Mucosa of rectum (tissue), 2 donors: ENCODE results near the gene SCT.

Experiments used
- H3K27ac ChIP-seq, 2 donors: one replicate each; pipeline ENCODE4 v1.7.0; 2013; ENCODE audit warnings: inconsistent platforms in 2 of 2, low read depth in 2 of 2, low read length in 2 of 2
- H3K27me3 ChIP-seq, 2 donors: one replicate each; pipeline ENCODE4 v1.7.0; 2013; ENCODE audit warnings: low read length in 2 of 2; ENCODE audit not compliant: control insufficient read depth in 2 of 2, insufficient read depth in 2 of 2
- H3K36me3 ChIP-seq, 2 donors: one replicate each; pipeline ENCODE4 v1.7.0; 2013; ENCODE audit warnings: low read length in 2 of 2; ENCODE audit not compliant: control insufficient read depth in 2 of 2, insufficient read depth in 2 of 2
- H3K4me1 ChIP-seq, 2 donors: one replicate each; pipeline ENCODE4 v1.7.0; 2013; ENCODE audit warnings: low read length in 2 of 2, mild to moderate bottlenecking in 1 of 2; ENCODE audit not compliant: control insufficient read depth in 2 of 2, insufficient read depth in 2 of 2
- H3K4me3 ChIP-seq, 2 donors: one replicate each; pipeline ENCODE4 v1.7.0; 2013; ENCODE audit warnings: low read length in 2 of 2
- H3K9ac ChIP-seq, 2 donors: one replicate each; pipeline ENCODE4 v1.7.0; 2013; ENCODE audit warnings: low read length in 2 of 2, low read depth in 1 of 2, mild to moderate bottlenecking in 1 of 2
- H3K9me3 ChIP-seq, 2 donors: one replicate each; pipeline ENCODE4 v1.7.0; 2013; ENCODE audit warnings: low read length in 2 of 2; ENCODE audit not compliant: control insufficient read depth in 2 of 2
- donor health status: healthy.
- donor health status: Normal muscosa, but diverticular disease.

Gene SCT

GRCh38 chr11:598005-598680, 28.8 kb downstream of the SCT start:
- H3K9ac ChIP-seq = no peak overlapping the region
- no peaks in the 10 kb centered on the region for H3K27me3 ChIP-seq
- H3K9me3 ChIP-seq = no peaks in the 10 kb centered on the region
- H3K4me1 ChIP-seq = no peaks in the 10 kb centered on the region
- no peak overlapping the region for H3K27ac ChIP-seq
- H3K4me3 ChIP-seq = no peak overlapping the region
- H3K36me3 ChIP-seq = peaks cover 52 to 75% of the 10 kb centered on the region in 2 donors

DNA sequence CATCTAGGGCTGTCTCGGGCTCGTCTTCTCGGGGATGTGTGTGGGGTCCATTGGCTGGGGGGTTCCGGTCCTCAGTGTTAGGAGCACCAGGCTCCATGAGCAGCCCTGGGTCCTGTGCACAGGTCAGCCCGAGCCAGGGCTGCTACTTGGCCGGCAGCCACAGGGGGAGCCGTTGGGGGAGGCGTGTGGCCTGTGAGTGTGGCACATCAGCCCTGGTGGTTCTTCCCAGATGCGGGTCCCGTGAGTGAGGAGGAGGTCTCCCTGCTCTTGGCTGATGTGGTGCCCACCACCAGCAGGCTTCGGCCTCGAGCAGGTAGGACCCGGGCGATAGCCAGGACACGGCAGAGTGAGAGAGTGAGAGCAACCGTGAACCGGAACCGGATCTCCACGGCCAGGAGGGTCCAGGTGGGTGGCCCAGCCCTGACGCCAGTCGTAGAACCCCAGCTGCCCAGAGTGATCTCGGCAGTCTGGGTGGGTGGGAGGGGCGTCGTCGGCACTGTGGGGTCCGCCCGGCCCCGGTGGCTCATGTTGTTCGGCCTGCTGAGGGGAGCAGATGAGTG, 29.7 kb downstream of the SCT start:
- no peaks in the 10 kb centered on the region for H3K4me1 ChIP-seq
- H3K27ac ChIP-seq = no peak overlapping the region
- H3K4me3 ChIP-seq = no peak overlapping the region
- peaks cover 60 to 81% of the 10 kb centered on the region in 2 donors for H3K36me3 ChIP-seq
- H3K9me3 ChIP-seq = no peaks in the 10 kb centered on the region
- H3K27me3 ChIP-seq = no peaks in the 10 kb centered on the region
- H3K9ac ChIP-seq = no peak overlapping the region

DNA sequence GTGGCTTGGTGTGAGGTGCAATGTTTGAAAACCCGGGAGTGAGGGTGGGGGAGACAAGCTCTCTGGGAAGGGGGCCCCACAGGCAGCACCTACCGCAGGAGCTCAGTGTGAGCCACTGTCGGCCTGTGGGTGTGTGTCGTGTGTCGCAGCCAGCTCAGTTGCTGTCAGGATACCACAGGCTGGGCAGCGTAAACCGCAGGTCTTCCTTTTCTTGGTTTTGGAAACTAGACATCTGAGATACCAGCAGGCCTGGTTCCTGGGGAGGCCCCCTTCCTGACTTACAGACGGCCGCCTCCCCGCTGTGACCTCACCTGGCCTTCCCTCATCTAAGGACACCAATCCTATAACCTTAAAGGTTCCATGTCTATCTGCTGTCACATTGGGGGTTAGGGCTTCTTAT, 30.6 kb downstream of the SCT start:
- Histone ChIP-seq H3K4me3 (no peak overlapping the region), H3K27me3 (no peaks in the 10 kb centered on the region), H3K9me3 (no peaks in the 10 kb centered on the region), H3K9ac (no peak overlapping the region), H3K4me1 (no peaks in the 10 kb centered on the region), H3K36me3 (peaks cover 55 to 77% of the 10 kb centered on the region in 2 donors), H3K27ac (no peak overlapping the region)

DNA sequence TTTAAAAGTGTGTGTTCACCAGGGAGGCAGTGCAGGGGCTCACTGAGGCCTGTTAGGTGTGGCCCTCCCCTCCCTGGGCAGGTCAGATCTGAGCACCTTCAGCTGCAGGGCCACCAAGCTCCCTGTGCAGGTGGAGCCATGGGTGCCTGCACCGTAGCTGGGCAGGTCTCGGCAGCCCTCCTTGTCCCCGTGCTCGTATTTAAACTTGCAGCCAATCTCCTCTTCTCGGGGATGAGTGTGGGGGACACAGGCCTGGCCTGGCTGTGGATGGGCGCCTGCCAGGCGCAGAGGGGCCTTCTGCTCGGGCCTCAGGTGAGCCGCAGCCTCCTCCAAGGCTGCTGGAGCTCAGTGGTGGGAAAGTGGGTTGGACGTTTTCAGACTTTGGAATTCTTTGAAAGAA, 31.6 kb downstream of the SCT start:
- no peak overlapping the region for H3K9ac ChIP-seq
- H3K27ac ChIP-seq = no peak overlapping the region
- peaks cover 55 to 78% of the 10 kb centered on the region in 2 donors for H3K36me3 ChIP-seq
- no peak overlapping the region for H3K4me3 ChIP-seq
- H3K27me3 ChIP-seq = no peaks in the 10 kb centered on the region
- H3K9me3 ChIP-seq = no peaks in the 10 kb centered on the region
- H3K4me1 ChIP-seq = no peaks in the 10 kb centered on the region

GRCh38 chr11:593347-593746, 33.6 kb downstream of the SCT start:
- Histone ChIP-seq H3K4me3 (no peak overlapping the region), H3K9me3 (no peaks in the 10 kb centered on the region), H3K9ac (no peak overlapping the region), H3K36me3 (peaks cover 61 to 75% of the 10 kb centered on the region in 2 donors), H3K4me1 (no peaks in the 10 kb centered on the region), H3K27ac (no peak overlapping the region), H3K27me3 (no peaks in the 10 kb centered on the region)

DNA sequence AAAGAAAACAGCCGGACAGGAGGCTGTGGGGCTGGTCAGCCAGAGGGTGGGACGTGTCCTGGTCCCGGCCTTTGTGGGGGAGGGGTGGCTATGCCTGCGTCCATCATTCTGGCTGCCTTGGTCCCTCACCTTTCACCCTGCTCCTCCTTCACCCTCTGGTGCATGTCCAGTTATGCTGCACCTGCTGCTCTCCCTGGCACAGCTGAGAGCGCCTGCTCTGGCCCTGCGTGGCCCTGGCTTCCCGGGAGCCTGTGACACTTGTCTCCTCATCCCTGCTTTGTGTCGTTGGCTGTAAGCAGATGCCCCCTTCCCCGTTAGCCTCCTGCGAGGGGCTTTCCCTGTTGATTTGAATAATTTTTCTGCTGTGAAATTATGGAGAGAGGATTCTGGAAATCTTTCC, 34.1 kb downstream of the SCT start:
- Histone ChIP-seq H3K27me3 (no peaks in the 10 kb centered on the region), H3K36me3 (peaks cover 59 to 74% of the 10 kb centered on the region in 2 donors), H3K4me1 (no peaks in the 10 kb centered on the region), H3K4me3 (no peak overlapping the region), H3K27ac (no peak overlapping the region), H3K9ac (no peak overlapping the region), H3K9me3 (no peaks in the 10 kb centered on the region)

DNA sequence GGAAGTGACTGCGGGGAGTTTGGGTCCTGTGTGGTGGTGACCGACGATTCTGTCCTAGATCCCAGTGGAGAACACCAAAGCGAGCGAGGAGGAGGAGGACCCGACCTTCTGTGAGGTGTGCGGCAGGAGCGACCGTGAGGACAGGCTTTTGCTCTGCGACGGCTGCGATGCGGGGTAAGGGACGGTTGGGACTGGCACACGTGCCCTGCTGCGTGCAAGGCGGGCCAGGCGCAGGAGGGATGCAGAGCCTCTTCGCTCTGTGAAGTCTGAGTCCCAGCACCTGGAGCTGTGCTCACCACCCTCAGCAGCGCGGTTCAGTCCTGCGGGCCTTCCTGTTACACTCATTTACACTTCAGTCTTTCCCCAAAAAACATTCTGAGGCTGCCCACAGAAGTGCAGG, 34.5 kb downstream of the SCT start:
- H3K9ac ChIP-seq = no peak overlapping the region
- H3K27ac ChIP-seq = no peak overlapping the region
- H3K4me3 ChIP-seq = no peak overlapping the region
- H3K27me3 ChIP-seq = no peaks in the 10 kb centered on the region
- no peaks in the 10 kb centered on the region for H3K9me3 ChIP-seq
- H3K36me3 ChIP-seq = peaks cover 59 to 73% of the 10 kb centered on the region in 2 donors
- no peaks in the 10 kb centered on the region for H3K4me1 ChIP-seq

GRCh38 chr11:590997-591396, 36.0 kb downstream of the SCT start:
- H3K9me3 ChIP-seq = no peaks in the 10 kb centered on the region
- H3K27ac ChIP-seq = no peak overlapping the region
- H3K4me1 ChIP-seq = no peaks in the 10 kb centered on the region
- H3K9ac ChIP-seq = no peak overlapping the region
- no peaks in the 10 kb centered on the region for H3K27me3 ChIP-seq
- H3K36me3 ChIP-seq = peaks cover 59 to 74% of the 10 kb centered on the region in 2 donors
- H3K4me3 ChIP-seq = no peak overlapping the region

- H3K9me3 ChIP-seq = no peaks in the 10 kb centered on the region
- no peaks in the 10 kb centered on the region for H3K4me1 ChIP-seq
- no peak overlapping the region for H3K4me3 ChIP-seq
- no peak overlapping the region for H3K27ac ChIP-seq
- peaks cover 58 to 71% of the 10 kb centered on the region in 2 donors for H3K36me3 ChIP-seq
- H3K9ac ChIP-seq = no peak overlapping the region
- H3K27me3 ChIP-seq = no peaks in the 10 kb centered on the region
Observed at GRCh38 chr11:589798-590197, 37.2 kb downstream of the SCT start.

DNA sequence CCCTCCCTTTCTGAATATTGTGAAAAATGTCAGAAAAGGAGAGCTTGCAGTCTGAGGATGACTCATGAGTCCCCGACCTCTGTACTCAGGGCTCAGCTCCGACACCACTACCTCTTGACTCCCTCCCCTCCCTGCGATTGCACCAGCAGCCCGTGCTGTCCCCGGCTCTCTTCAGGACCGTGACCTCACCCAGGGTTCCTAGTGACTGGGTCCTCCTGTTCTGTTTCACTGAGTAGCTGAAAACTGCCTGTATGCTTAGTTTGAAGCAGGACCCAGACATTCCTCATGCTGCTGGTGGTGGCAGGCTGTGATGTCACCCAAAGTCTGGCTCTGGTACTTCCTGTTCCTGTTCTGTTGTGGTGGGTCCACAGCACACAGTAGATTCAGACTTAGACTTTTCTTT, 39.0 kb downstream of the SCT start:
- no peak overlapping the region for H3K4me3 ChIP-seq
- H3K27ac ChIP-seq = peak overlapping the region in 1 of 2 donors; percentile 31
- H3K36me3 ChIP-seq = peaks cover 56 to 66% of the 10 kb centered on the region in 2 donors
- H3K9me3 ChIP-seq = no peaks in the 10 kb centered on the region
- H3K27me3 ChIP-seq = no peaks in the 10 kb centered on the region
- no peaks in the 10 kb centered on the region for H3K4me1 ChIP-seq
- H3K9ac ChIP-seq = no peak overlapping the region
